KOPT-K1 (cell line): ENCODE results near the gene HMBS.
A peak's percentile ranks its signal among the peaks of the same experiment; 100 is the strongest.
"Not testable (repeated sequence)": the region's sequence is repeated elsewhere in the genome, so short reads cannot be mapped to it uniquely, and the experiment has no call there.

Source experiments
- H3K27ac ChIP-seq: fragments of 200-600 bp; sonication (generic); 2 replicates; pipeline ENCODE4 v1.5.1; 2016; ENCODE audit warnings: antibody characterized with exemption, mild to moderate bottlenecking, low read depth, low read length; ENCODE audit not compliant: poor library complexity, severe bottlenecking
- H3K36me3 ChIP-seq: fragments of 200-600 bp; sonication (generic); 2 replicates; pipeline ENCODE4 v1.5.1; 2017; ENCODE audit warnings: antibody characterized with exemption, mild to moderate bottlenecking, low read length, moderate library complexity; ENCODE audit not compliant: insufficient read depth
- H3K9me3 ChIP-seq: fragments of 200-600 bp; sonication (generic); 2 replicates; pipeline ENCODE4 v1.5.1; 2017; ENCODE audit warnings: antibody characterized with exemption, low read length, mild to moderate bottlenecking; ENCODE audit not compliant: insufficient read depth, poor library complexity, severe bottlenecking

Gene HMBS

DNA sequence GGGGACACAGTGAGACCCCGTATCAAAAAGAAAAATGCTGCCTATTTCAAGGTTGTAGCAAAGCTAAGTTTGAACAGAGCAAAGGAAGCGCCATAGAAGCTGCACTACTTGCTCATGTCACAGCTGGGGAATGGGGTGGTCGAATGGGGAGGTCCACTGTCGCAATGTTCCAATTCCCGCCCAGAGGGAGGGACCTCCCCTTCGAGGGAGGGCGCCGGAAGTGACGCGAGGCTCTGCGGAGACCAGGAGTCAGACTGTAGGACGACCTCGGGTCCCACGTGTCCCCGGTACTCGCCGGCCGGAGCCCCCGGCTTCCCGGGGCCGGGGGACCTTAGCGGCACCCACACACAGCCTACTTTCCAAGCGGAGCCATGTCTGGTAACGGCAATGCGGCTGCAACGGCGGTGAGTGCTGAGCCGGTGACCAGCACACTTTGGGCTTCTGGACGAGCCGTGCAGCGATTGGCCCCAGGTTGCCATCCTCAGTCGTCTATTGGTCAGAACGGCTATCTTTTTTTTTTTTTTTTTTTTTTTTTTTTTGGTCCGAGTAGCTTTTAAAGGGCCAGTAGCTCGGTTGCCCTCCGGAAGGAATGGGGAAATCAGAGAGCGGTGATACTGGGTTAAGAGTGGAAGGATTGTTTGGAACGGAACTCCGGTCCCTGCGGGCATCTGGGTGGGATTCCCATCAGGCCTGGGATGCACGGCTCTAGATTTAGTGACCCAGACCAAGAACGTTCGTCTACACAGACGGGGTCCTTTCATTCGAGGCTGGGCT lies at the start of gene HMBS:
Gene HMBS, plus strand, starts transcription at position 219 of the 774 bp plus-strand sequence. Its CDS starts 153 bp downstream, at position 372.
- Histone ChIP-seq H3K9me3 (no peaks in the 10 kb centered on the region), H3K27ac (peak within 1 kb of the TSS; percentile 86), H3K36me3 (peaks cover 32% of the 10 kb centered on the region)

DNA sequence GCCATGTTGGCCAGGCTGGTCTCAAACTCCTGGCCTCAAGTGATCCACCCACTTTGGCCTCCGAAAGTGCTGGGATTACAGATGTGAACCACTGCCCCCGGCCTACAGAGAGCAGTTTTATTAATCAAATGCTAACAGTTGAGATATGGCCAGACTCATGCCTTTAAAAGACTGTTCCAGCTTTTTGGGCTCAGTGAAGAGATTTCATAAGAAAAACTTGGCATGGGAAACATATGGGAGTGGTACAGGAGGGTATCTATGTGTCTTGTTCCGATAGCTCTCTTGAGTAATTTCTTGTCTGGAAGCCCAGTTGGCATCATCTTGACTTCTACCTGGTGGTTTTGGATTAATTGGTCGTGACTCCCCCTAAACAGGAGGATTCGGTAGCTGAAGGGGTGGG lies 45.8 kb upstream of the HMBS start:
- H3K27ac ChIP-seq, result no peak overlapping the region
- no peaks in the 10 kb centered on the region for H3K36me3 ChIP-seq
- no peaks in the 10 kb centered on the region for H3K9me3 ChIP-seq

DNA sequence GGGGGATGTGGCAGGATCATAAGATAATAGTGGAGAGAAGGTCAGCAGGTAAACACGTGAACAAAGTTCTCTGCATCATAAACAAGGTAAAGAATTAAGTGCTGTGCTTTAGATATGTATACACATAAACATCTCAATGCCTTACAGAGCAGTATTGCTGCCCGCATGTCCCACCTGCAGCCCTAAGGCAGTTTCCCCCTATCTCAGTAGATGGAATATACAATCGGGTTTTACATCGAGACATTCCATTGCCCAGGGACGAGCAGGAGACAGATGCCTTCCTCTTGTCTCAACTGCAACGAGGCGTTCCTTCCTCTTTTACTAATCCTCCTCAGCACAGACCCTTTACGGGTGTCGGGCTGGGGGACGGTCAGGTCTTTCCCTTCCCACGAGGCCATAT lies 45.2 kb upstream of the HMBS start:
- not testable (repeated sequence) for H3K36me3 ChIP-seq, H3K9me3 ChIP-seq, H3K27ac ChIP-seq

DNA sequence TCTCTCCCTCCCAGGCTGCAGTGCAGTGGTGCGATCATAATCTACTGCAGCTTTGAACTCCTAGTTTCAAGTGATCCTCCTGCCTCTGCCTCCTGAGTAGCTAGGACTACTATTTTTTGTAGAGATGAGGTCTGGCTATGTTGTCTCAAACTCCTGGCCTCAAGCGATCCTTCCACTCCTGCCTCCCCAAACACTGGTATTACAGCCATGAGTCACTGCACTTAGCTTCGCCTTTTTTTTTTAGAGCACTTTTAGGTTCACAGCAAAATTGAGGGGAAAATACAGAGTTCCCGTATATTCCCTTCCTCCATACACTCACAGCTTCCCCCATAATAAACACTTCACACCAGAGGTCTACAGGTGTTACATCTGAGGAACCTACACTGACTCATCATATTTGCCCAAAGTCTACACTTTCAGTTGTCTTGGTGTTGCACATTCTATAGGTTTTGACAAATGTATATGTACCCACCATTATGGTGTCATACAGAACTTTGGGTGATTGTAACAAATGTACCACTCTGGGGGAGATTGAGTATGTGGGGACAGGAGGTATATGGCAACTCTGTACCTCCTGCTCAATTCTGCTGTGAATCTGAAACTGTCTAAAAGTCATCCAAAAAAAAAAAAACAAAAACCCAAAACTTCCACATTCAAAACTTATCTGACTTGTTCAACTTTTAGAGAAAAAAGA lies 42.7 kb upstream of the HMBS start:
- no peaks in the 10 kb centered on the region for H3K9me3 ChIP-seq
- peaks cover 27% of the 10 kb centered on the region for H3K36me3 ChIP-seq
- no peak overlapping the region for H3K27ac ChIP-seq

DNA sequence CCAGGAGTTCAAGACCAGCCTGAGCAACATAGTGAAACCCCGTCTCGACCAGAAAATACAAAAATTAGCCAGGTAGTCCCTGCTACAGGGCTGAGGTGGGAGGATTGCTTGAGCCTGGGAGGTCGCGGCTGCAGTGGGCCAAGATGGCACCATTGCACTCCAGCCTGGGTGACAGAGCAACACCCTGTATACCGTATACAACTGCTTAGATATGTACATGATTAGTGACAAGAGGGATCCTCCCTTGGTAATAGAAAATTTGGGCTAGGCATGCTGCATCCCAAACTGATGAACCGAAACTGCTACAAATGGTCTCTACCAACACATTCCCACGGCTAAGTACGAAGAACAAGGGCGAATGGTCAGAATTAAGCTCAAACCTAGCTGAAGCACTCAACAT lies 41.8 kb upstream of the HMBS start:
- Histone ChIP-seq H3K9me3 (no peaks in the 10 kb centered on the region), H3K27ac (no peak overlapping the region), H3K36me3 (peaks cover 37% of the 10 kb centered on the region)

DNA sequence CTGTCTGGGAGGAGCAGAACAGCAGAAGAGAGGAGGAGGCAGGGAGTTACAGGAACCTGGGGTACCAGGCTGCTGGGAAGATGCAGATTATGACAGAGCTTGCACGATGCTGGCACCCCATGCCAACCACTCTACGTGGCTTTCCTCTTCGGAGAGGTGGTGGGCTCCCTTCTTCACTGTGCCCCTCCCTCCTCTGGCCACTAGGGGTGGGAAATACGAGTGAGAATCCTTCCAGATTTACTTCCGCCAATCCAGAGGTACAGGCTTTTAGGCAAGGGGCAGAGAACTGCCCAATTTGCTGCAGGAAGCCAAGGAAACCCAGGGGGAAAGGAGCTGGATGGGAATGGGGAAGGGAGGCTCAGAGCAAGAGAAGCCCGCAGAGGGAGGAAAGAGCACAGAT lies 40.0 kb upstream of the HMBS start:
- H3K9me3 ChIP-seq, result no peaks in the 10 kb centered on the region
- H3K27ac ChIP-seq, result no peak overlapping the region
- peaks cover 55% of the 10 kb centered on the region for H3K36me3 ChIP-seq

DNA sequence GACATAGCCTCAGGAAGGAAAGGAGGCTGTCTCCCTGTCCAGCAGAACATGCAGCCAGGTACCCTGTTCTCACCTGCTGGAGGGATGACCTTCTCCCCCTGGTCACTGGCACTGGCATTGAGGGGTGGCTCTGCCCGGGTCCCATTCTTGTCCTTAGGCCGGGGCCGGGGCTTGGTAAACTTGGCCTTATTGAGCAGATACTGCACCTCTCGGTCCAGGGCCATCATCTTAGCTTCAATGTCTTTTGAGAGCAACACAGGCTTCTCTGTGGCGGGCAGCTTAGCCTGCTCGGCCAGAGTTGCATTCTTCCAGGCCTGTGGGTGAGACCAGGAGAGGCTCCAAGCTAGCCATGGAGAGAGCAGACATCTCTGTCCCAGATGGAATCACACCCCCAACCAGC lies 38.2 kb upstream of the HMBS start:
- H3K36me3 ChIP-seq, result peaks cover 72% of the 10 kb centered on the region
- no peaks in the 10 kb centered on the region for H3K9me3 ChIP-seq
- H3K27ac ChIP-seq, result no peak overlapping the region

DNA sequence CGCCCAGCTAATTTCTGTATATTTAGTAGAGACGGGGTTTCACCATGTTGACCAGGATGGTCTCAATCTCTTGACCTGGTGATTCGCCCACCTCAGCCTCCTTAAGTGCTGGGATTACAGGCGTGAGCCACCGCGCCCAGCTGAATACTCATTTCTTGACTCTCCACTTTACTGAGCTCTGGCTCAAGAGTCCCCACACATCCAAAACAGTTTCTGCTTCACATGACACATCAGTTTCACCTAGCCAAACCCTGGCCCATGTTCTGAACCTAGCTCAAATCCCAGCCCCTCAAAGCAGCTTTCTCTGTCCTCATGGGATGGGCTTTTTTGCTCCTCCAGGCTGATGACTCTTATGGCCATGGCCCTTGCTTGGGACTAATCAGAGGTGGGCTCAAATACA lies 37.5 kb upstream of the HMBS start:
- H3K36me3 ChIP-seq, result peaks cover 80% of the 10 kb centered on the region
- no peak overlapping the region for H3K27ac ChIP-seq
- no peaks in the 10 kb centered on the region for H3K9me3 ChIP-seq

DNA sequence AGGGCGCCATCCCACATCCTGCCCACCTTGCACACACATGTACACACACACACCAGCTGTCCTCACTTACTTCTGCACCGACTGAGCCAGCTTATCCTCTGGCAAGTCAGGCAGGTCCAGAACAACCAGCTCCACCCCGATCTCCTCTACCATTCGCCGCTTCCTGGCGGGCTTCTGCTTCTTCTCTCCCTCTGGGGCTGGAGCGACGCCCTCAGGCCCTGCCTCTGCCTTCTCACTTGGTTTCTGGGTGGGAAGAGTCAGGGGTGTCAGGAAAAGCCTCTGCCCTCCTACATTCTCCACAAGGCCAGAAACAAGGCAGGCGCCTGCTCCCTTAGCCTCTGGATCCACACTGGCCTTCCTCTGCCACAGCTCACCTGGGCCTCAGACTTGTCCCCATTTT lies 36.0 kb upstream of the HMBS start:
- no peak overlapping the region for H3K27ac ChIP-seq
- no peaks in the 10 kb centered on the region for H3K9me3 ChIP-seq
- peaks cover 94% of the 10 kb centered on the region for H3K36me3 ChIP-seq

DNA sequence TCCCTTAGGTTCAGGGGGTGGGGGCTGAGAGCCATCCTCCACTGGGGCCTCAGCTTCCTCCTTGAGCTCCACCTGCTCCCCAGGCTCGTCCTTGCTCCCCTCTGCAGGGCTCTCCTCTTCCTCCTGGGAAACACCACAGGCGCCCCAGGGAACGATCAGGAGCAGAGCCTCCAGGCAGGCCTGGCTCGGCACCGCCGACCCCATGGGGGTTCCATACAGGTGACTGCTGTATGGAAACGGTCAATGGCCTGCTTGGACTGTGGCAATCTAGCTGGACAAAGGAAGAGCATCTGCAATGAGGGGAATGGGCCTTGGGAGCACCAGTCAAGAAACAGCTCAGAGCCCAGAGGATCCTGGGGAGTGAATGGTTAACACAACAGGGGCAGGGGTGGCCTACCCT lies 35.6 kb upstream of the HMBS start:
- H3K36me3 ChIP-seq, result peaks cover 98% of the 10 kb centered on the region
- no peaks in the 10 kb centered on the region for H3K9me3 ChIP-seq
- H3K27ac ChIP-seq, result no peak overlapping the region

DNA sequence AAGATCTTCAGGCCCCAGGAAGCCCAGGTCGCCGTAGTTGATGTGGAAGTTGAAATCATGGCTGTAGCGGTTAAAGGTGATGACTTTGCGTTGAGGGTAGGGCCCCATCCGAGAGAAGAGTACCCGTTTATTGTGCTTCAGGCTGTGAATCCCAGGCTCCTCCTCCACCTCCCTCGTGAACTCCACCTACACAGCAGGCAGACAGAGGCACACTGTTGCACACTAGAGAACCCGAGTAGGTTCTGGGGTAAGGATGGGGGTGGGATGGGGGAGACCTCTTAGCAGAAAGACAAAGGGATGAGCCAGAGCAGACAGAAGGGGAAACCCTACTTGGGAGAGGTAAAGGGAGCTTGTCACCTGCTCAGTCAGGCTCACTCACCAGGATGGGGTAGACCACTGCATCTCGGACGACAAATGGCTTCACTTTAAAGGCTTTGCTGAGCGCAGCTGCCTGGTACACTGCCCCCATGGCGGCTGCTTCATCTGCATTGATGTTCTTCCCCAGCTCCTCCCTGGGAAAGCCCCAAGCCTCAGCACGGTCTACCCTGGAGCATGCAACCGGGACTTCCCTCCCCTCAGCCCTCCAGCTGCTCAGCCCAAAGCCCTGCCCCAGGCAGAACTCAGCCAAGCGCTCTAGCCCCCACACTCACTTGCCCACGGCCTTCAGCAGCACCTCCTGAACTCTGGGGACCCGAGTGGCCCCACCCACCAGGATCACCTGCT lies 33.1 kb upstream of the HMBS start:
- Histone ChIP-seq H3K27ac (no peak overlapping the region), H3K36me3 (peaks cover 92% of the 10 kb centered on the region), H3K9me3 (no peaks in the 10 kb centered on the region)

DNA sequence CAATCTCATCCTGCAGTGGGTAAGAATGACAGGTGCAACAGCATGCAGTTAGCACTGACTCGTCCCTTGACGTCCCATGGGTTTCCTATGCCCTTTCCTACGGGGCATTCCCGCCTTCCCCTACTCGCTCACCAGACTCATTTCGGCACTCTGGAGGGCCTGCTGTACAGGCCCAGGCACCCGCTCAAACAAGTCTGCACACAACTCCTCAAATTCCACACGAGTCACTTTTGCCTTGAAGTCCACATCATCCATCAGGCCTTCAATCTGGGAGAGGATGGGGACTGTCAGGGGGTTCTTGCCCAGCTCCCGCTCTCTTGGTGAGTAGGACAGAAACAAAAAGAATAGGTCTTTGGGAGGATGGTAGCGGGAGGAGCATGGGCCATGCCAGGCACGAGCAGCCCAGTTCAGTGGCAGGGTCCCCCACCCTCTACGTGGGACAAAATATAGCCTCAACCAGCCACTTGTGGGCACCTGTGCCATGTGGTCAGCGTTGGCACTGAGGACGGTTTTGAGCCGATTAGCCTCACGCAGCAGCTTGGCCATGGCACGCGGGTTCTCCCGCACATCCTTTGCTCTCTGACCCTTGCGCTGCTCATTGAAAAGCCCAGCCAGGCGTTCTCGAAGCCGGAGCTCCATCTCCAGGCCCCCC lies 32.4 kb upstream of the HMBS start:
- Histone ChIP-seq H3K27ac (no peak overlapping the region), H3K36me3 (peaks cover 85% of the 10 kb centered on the region), H3K9me3 (no peaks in the 10 kb centered on the region)

DNA sequence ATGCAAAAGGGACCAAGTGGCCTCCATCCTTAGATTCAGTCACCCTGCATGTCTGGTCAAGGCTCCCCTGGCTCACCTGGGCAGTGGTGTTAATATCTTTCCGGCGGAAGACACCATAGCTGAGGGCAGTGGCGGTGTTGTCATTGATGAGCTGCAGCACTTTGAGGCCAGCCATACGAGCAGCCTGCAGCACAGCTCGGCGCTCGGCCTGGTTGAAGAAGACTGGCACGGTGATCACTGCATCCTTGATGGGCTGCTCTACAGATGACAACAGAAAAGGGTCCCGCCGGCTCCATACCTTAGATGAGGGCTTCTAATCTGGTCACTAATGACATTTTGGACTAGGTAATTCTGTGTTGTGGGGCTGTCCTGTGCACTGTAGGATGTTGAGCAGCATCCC lies 30.3 kb upstream of the HMBS start:
- H3K36me3 ChIP-seq, result peaks cover 64% of the 10 kb centered on the region
- H3K9me3 ChIP-seq, result no peaks in the 10 kb centered on the region
- no peak overlapping the region for H3K27ac ChIP-seq

DNA sequence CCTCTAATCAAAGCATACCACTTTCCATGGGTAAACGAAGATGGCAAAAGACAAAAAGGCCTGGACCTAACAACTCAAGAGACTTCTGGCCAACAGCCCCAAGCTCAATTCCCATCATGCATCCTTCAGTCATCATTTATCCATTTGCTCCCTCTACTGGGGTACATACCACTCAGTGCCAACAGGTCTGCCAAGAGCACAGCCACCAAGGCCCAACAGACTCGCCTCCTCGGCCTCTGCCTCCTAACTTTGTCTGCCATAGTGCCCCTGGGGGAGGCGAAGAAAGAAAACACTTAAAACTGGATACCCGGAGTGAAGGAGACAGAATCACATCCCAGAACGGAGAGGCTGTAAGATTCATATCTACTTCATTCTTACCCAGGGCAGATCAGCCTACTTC lies 28.8 kb upstream of the HMBS start:
- Histone ChIP-seq H3K36me3 (peaks cover 49% of the 10 kb centered on the region), H3K9me3 (no peaks in the 10 kb centered on the region), H3K27ac (peak overlapping the region; percentile 87)

DNA sequence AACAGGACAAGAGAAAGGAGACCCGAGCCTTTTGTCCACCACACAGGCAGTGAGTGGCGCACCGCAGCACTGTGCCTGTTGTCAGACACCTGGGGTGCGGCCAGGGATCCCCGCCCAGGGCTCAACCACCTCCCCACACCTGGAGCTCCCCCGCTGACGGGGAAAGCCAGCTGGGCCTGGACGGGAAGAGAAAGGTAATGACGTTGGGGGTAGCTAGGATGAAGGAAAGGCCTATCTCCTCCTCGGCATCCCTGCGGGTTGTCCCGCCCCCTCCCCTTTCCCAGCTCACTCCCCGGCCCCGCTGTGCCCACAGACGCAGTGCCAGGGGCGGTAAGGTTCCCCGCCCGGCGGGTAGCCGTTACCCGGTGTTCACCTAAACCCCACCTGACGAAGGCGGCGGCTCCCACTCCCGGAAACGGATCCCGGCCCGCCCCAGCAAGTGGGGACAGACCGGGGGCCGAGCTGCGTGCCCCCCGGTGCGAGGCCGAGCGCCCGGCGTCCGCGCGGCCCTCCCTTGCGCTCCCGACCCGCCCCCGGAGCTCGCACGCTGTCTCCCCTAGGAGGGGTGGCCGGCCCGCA lies 28.2 kb upstream of the HMBS start:
- Histone ChIP-seq H3K9me3 (no peaks in the 10 kb centered on the region), H3K36me3 (peaks cover 43% of the 10 kb centered on the region), H3K27ac (peak overlapping the region; percentile 87)
